Measurements from ENCODE around the gene PRMT2.
A peak's percentile ranks its signal among the peaks of the same experiment; 100 is the strongest.
"Not testable (repeated sequence)": the region's sequence is repeated elsewhere in the genome, so short reads cannot be mapped to it uniquely, and the experiment has no call there.

The PRMT2 gene

DNA sequence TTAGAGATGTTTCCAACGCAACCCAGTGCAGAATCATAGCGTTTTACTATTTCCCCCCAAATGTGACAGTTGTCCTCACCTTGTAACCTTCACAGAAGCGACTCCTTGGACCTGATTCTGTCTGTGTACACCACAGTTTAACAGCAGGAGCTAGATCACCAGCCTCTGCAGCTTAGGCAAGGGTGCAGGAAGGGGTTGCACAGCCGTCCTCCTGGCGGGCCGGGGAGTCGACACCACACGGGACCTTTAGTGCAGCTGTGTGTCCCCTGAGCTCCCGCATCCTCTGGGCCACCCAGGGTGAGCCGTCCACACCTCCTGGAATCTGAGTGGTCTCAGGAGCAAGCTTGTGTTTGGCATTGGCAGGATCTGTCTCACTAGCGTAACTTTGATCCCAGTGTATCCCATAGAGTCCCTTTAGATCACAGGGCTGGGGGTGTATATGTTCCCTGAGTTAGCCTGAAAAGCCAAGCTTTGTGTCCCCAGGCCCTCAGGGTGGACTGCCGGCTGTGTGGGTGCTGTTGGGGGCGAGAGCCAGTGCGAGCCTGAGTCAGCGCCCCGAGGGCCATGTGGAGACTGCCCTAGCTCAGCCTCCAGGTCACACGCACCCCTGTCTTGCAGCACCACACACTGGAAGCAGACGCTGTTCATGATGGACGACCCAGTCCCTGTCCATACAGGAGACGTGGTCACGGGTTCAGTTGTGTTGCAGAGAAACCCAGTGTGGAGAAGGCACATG is 27.5 kb downstream of the PRMT2 start:
- Histone ChIP-seq H3K4me3 (ENCODE audit: low read length) (no peak overlapping the region), H3K36me3 (ENCODE audit: insufficient read depth, low read depth, low read length) (no peaks in the 10 kb centered on the region), H3K27me3 (ENCODE audit: insufficient read depth, low read length) (peaks cover 15% of the 10 kb centered on the region), H3K27ac (ENCODE audit: low read length) (no peak overlapping the region), H3K9me3 (ENCODE audit: insufficient read depth, low read depth, low read length) (no peaks in the 10 kb centered on the region), H3K9ac (ENCODE audit: low read depth, low read length) (no peak overlapping the region), H3K4me1 (ENCODE audit: insufficient read depth, low read length) (no peaks in the 10 kb centered on the region)

GRCh38 chr21:46663754-46664153 is 28.3 kb downstream of the PRMT2 start:
- no peaks in the 10 kb centered on the region for H3K36me3 ChIP-seq (ENCODE audit: insufficient read depth, low read depth, low read length)
- H3K9me3 ChIP-seq (ENCODE audit: insufficient read depth, low read depth, low read length): no peaks in the 10 kb centered on the region
- no peak overlapping the region for H3K4me3 ChIP-seq (ENCODE audit: low read length)
- no peak overlapping the region for H3K27ac ChIP-seq (ENCODE audit: low read length)
- H3K27me3 ChIP-seq (ENCODE audit: insufficient read depth, low read length): peaks cover 22% of the 10 kb centered on the region
- no peak overlapping the region for H3K9ac ChIP-seq (ENCODE audit: low read depth, low read length)
- no peaks in the 10 kb centered on the region; the same call in 1 of the 2 replicates for H3K4me1 ChIP-seq (ENCODE audit: insufficient read depth, low read length)

GRCh38 chr21:46664316-46664995 is 29.0 kb downstream of the PRMT2 start:
- H3K9ac ChIP-seq (ENCODE audit: low read depth, low read length): no peak overlapping the region
- no peaks in the 10 kb centered on the region for H3K36me3 ChIP-seq (ENCODE audit: insufficient read depth, low read depth, low read length)
- no peak overlapping the region for H3K4me3 ChIP-seq (ENCODE audit: low read length)
- H3K27ac ChIP-seq (ENCODE audit: low read length): no peak overlapping the region
- H3K27me3 ChIP-seq (ENCODE audit: insufficient read depth, low read length): peaks cover 24% of the 10 kb centered on the region
- no peaks in the 10 kb centered on the region for H3K9me3 ChIP-seq (ENCODE audit: insufficient read depth, low read depth, low read length)
- H3K4me1 ChIP-seq (ENCODE audit: insufficient read depth, low read length): no peaks in the 10 kb centered on the region; the same call in 1 of the 2 replicates

- no peaks in the 10 kb centered on the region; the same call in 1 of the 2 replicates for H3K4me1 ChIP-seq (ENCODE audit: insufficient read depth, low read length)
- no peak overlapping the region for H3K4me3 ChIP-seq (ENCODE audit: low read length)
- H3K36me3 ChIP-seq (ENCODE audit: insufficient read depth, low read depth, low read length): no peaks in the 10 kb centered on the region
- H3K9ac ChIP-seq (ENCODE audit: low read depth, low read length): no peak overlapping the region
- H3K9me3 ChIP-seq (ENCODE audit: insufficient read depth, low read depth, low read length): no peaks in the 10 kb centered on the region
- H3K27ac ChIP-seq (ENCODE audit: low read length): no peak overlapping the region
- H3K27me3 ChIP-seq (ENCODE audit: insufficient read depth, low read length): peaks cover 31% of the 10 kb centered on the region
Observed at GRCh38 chr21:46665566-46665965, 30.1 kb downstream of the PRMT2 start.

- H3K27ac ChIP-seq (ENCODE audit: low read length): no peak overlapping the region
- H3K36me3 ChIP-seq (ENCODE audit: insufficient read depth, low read depth, low read length): no peaks in the 10 kb centered on the region
- peak overlapping the region; percentile 45; the same call in 1 of the 2 replicates for H3K9ac ChIP-seq (ENCODE audit: low read depth, low read length)
- no peaks in the 10 kb centered on the region; the same call in 1 of the 2 replicates for H3K4me1 ChIP-seq (ENCODE audit: insufficient read depth, low read length)
- H3K4me3 ChIP-seq (ENCODE audit: low read length): peak overlapping the region; percentile 87
- no peaks in the 10 kb centered on the region for H3K9me3 ChIP-seq (ENCODE audit: insufficient read depth, low read depth, low read length)
- peaks cover 31% of the 10 kb centered on the region for H3K27me3 ChIP-seq (ENCODE audit: insufficient read depth, low read length)
Observed at GRCh38 chr21:46666941-46667740, 31.7 kb downstream of the PRMT2 start.

DNA sequence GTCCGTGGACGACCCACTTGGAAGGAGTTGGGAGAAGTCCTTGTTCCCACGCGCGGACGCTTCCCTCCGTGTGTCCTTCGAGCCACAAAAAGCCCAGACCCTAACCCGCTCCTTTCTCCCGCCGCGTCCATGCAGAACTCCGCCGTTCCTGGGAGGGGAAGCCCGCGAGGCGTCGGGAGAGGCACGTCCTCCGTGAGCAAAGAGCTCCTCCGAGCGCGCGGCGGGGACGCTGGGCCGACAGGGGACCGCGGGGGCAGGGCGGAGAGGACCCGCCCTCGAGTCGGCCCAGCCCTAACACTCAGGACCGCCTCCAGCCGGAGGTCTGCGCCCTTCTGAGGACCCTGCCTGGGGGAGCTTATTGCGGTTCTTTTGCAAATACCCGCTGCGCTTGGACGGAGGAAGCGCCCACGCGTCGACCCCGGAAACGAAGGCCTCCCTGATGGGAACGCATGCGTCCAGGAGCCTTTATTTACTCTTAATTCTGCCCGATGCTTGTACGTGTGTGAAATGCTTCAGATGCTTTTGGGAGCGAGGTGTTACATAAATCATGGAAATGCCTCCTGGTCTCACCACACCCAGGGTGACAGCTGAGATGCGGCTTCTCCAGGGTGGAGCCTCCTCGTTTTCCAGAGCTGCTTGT is 32.4 kb downstream of the PRMT2 start:
- no peaks in the 10 kb centered on the region; the same call in 1 of the 2 replicates for H3K4me1 ChIP-seq (ENCODE audit: insufficient read depth, low read length)
- H3K27me3 ChIP-seq (ENCODE audit: insufficient read depth, low read length): peaks cover 31% of the 10 kb centered on the region
- no peaks in the 10 kb centered on the region for H3K9me3 ChIP-seq (ENCODE audit: insufficient read depth, low read depth, low read length)
- H3K27ac ChIP-seq (ENCODE audit: low read length): no peak overlapping the region
- H3K4me3 ChIP-seq (ENCODE audit: low read length): peak overlapping the region; percentile 87
- H3K9ac ChIP-seq (ENCODE audit: low read depth, low read length): peak overlapping the region; percentile 45
- H3K36me3 ChIP-seq (ENCODE audit: insufficient read depth, low read depth, low read length): no peaks in the 10 kb centered on the region

DNA sequence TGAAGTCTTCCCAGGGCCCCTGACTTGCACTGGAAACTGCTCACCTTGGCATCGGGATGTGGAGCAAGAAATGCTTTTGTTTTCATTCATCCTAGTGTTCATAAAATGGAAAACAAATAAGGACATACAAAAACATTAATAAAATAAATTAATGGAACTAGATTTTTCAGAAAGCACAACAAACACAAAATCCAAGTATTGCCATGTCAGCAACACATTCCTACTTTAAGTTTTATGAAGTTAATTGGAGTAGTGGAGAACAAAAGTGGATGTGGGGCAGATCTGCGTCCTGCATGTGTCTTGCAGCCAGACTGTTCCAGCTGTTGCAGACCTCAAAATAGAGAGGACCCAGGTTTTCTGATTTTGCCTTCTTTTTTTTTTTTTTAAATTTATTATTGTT is 32.9 kb downstream of the PRMT2 start:
- Histone ChIP-seq H3K9ac (ENCODE audit: low read depth, low read length) (no peak overlapping the region; the same call in 1 of the 2 replicates), H3K9me3 (ENCODE audit: insufficient read depth, low read depth, low read length) (no peaks in the 10 kb centered on the region), H3K4me3 (ENCODE audit: low read length) (peak overlapping the region; percentile 87), H3K27ac (ENCODE audit: low read length) (no peak overlapping the region), H3K27me3 (ENCODE audit: insufficient read depth, low read length) (peaks cover 31% of the 10 kb centered on the region), H3K4me1 (ENCODE audit: insufficient read depth, low read length) (no peaks in the 10 kb centered on the region; the same call in 1 of the 2 replicates), H3K36me3 (ENCODE audit: insufficient read depth, low read depth, low read length) (no peaks in the 10 kb centered on the region)

DNA sequence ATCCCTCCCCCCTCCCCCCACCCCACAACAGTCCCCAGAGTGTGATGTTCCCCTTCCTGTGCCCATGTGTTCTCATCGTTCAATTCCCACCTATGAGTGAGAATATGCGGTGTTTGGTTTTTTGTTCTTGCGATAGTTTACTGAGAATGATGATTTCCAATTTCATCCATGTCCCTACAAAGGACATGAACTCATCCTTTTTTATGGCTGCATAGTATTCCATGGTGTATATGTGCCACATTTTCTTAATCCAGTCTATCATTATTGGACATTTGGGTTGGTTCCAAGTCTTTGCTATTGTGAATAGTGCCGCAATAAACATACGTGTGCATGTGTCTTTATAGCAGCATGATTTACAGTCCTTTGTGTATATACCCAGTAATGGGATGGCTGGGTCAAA is 33.4 kb downstream of the PRMT2 start:
- not testable (repeated sequence) for H3K9me3 ChIP-seq (ENCODE audit: insufficient read depth, low read depth, low read length); H3K9ac ChIP-seq (ENCODE audit: low read depth, low read length); H3K27ac ChIP-seq (ENCODE audit: low read length); H3K36me3 ChIP-seq (ENCODE audit: insufficient read depth, low read depth, low read length); H3K4me3 ChIP-seq (ENCODE audit: low read length); H3K4me1 ChIP-seq (ENCODE audit: insufficient read depth, low read length)
- peaks cover 31% of the 10 kb centered on the region for H3K27me3 ChIP-seq (ENCODE audit: insufficient read depth, low read length)

DNA sequence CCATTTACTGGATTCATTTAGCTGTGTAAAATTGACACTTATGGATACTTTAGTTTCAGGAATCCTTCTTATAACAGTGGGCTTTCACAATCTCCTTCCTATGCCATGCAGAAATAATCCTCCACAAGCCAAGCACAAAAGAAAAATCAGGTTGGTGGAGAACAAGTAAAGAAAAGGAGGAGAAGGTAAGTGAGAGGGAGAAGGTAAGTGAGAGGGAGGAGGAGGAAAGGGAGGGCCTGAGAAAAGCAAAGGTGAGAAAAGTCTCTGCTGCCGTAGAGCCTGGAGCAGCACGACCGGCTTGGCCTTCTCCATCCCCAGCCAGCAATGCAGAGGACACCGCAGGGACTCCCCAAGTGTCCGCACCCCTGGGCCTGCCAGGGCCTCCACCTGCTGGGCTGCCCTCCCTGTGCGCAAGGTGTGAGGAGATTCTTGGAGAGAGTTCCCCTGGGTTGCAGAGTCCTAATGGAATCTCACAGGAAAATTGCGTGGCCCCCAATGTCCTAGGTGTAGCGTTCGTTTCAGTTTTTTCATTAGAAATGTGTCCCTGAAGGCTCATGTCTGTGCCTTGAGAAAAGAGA is 39.0 kb downstream of the PRMT2 start:
- Histone ChIP-seq H3K9ac (ENCODE audit: low read depth, low read length) (no peak overlapping the region), H3K4me3 (ENCODE audit: low read length) (no peak overlapping the region), H3K27ac (ENCODE audit: low read length) (no peak overlapping the region), H3K4me1 (ENCODE audit: insufficient read depth, low read length) (no peaks in the 10 kb centered on the region), H3K27me3 (ENCODE audit: insufficient read depth, low read length) (0 out of 2 replicates have a peak, but pooled peaks cover 7% of the 10 kb centered on the region), H3K36me3 (ENCODE audit: insufficient read depth, low read depth, low read length) (no peaks in the 10 kb centered on the region), H3K9me3 (ENCODE audit: insufficient read depth, low read depth, low read length) (no peaks in the 10 kb centered on the region)

DNA sequence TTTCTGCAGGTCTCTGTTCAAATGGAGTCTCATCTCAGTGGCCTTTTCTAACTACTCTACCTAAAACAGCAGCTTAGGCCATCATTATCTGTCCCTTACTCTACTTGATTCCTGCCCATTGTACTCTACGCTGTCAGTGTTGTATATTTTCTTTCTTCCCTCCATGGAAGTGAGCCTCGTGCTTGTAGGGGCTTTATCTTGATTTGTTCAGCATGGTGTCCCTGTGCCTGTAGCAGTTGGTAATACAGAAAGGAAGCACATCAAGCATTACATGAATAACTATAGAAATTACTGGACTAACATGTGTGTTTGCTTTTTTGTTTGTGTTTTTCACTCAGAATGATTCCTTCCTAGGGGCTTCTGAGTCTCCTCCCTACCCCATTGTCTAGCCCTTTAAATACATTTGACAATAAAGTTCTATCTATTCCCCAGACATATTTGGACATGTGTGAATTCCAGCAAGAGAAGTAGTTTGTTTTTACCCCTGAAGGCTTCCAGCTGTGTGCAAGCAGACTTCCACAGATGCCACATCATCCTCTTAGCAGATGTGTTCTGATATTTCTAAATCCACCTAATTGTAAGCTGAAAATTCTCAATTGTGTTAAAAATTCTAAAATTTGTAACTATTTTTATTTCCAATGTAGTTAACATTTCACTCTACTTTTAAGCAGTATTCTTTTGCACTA is 40.3 kb downstream of the PRMT2 start:
- H3K9ac ChIP-seq (ENCODE audit: low read depth, low read length): no peak overlapping the region
- H3K27ac ChIP-seq (ENCODE audit: low read length): no peak overlapping the region
- no peaks in the 10 kb centered on the region for H3K36me3 ChIP-seq (ENCODE audit: insufficient read depth, low read depth, low read length)
- H3K27me3 ChIP-seq (ENCODE audit: insufficient read depth, low read length): no peaks in the 10 kb centered on the region
- no peaks in the 10 kb centered on the region for H3K4me1 ChIP-seq (ENCODE audit: insufficient read depth, low read length)
- no peaks in the 10 kb centered on the region for H3K9me3 ChIP-seq (ENCODE audit: insufficient read depth, low read depth, low read length)
- H3K4me3 ChIP-seq (ENCODE audit: low read length): no peak overlapping the region
